Measurements from ENCODE around the gene FAM200B.
"Not testable (repeated sequence)": the region's sequence is repeated elsewhere in the genome, so short reads cannot be mapped to it uniquely, and the experiment has no call there.

The FAM200B gene

DNA sequence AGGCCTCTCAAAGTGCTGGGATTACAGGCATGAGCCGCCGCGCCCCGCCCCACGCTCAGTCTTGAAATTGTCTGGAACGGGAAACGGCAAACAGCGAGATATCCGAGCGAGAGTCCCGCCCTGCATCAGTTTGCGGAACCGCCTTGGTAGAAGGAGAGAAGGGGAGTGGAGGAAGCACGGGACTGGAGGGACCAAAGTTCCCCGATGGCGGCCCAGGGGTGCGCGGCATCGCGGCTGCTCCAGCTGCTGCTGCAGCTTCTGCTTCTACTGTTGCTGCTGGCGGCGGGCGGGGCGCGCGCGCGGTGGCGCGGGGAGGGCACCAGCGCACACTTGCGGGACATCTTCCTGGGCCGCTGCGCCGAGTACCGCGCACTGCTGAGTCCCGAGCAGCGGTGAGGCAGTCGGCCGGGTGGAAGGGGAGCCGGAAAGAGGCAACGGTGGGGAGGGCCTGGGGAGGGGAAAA, 21.3 kb downstream of the FAM200B start, which contains the start of gene BST1:
TSS of gene BST1 (plus strand) at position 125 of the 463 bp plus-strand sequence. CDS start at position 205, 80 bp downstream.
- DNase-seq: peak; percentile 77

DNA sequence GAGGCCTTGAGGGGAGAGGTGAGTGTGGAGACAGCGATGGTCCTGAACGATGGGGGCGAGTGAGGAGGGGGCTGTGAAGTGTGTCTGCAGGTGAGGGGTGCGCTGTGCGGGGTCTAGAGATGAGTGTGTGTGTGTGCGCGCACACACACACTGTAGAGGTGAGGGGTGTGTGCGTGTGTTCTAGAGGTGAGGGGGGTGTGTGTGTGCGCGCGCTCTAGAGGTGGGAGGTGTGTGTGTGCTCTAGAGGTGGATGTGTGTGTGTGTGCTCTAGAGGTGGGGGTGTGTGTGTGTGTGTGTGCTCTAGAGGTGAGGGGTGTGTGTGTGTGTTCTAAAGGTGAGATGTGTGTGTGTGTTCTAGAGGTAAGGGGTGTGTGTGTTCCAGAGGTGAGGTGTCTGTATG, 21.8 kb downstream of the FAM200B start:
- no peak for DNase-seq

DNA sequence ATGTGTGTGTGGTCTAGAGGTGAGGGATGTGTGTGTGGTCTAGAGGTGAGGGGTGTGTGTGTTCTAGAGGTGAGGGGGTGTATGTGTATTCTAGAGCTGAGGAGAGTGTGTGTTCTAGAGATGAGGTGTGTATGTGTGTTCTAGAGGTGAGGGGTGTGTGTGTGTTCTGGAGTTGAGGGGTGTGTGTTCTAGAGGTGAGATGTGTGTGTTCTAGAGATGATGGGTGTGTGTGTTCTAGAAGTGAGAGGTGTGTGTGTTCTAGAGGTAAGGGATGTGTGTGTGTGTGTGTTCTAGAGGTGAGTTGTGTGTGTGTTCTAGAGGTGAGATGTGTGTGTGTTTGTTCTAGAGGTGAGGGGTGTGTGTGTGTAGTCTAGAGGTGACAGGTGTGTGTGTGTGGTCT, 22.5 kb downstream of the FAM200B start:
- no peak for DNase-seq

DNA sequence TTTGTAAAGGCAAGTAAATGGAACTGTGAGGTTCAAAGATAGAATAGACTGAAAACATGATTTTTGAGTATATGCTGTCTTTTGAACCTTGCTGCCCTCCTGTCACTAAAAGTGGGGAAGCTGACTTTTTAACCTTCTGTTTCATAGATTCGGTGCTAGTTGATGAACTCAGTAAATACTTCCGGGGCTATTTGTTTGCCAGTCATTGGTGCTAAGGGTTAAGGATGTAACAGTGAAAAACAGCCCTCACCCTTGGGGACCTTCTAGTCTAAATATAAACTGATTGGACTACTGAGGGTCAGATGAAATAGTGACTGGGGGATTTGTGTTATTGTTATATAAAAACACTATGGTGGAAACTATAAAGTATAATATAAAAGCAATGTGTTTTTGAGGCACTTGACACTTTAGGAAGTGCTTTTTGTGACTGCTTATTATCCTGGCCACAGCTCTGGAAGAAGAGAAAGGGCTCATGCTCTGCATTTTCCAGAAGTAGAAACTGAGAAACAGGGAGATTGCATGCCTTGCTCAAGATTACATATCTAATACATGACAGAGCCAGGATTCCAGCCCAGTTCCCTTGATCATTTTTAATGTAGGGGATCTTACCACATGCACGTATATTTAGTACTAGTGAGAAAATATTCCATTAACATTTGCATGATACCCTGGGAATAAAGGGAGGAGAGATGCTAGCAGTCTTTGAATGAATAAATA, 25.2 kb downstream of the FAM200B start:
- DNase-seq: no peak

DNA sequence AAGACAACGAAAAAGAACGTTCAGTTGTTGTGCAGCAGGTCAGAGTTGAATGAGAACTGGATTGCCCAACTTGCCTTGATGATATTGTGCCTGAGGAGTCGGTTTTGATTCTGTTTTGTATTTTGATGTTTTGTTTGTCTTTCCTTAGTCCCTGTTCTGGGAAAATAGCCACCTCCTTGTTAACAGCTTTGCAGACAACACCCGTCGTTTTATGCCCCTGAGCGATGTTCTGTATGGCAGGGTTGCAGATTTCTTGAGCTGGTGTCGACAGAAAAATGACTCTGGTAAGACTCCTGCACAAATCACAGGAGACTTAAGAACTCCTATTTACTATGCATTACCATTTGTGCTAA, 25.7 kb downstream of the FAM200B start:
- DNase-seq: no peak

DNA sequence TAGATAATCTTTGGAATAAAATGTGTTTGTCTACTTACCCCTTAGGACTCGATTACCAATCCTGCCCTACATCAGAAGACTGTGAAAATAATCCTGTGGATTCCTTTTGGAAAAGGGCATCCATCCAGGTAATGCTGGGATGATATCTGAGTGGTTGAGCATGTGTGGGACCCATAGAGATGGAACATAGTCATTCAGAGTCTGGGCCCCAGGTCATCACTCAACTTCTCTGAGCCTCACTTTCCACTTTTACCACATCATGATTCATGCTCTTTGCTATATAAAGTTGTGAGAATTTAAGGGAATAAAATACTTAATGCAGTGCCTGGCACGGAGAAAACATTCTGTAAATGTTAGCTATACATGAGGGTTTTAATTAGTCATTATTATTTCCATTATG, 30.1 kb downstream of the FAM200B start:
- no peak for DNase-seq

DNA sequence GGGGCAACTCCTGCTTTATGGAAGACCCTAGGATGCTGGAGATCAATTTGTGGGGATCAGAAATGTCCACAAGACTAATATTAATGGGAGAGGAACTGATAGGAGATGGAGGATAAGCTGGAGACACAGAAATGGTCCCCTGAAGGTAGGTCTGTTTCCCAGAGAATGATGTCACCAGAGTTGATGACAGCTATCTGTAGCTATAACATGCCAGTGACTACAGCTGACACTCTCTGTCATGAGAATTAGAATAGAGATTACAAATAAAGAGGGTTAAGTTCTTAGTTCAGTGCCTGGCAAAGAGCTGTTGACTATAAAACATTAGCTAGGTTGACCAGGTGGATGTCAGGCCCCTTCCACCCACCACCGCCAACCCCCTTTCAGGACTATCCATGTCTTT, 30.6 kb downstream of the FAM200B start:
- no peak for DNase-seq

DNA sequence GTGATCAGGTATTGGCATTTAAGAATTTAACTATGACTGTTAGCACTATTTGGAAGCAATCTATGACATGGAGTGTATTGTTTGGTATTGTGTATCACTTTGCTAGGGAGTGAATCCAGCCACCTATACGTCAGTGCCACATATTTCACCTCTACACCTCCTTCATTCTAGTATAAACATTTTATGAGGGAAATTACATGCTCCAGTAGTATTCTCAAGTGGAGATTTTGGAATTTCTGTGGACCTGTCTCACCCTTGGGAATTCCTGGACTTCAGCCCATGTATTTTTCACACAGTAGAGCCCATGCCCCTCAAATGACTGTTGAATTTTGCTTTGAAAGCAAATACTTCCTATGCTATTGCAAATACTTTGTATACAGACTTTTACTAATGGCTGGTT, 32.5 kb downstream of the FAM200B start:
- DNase-seq: no peak

DNA sequence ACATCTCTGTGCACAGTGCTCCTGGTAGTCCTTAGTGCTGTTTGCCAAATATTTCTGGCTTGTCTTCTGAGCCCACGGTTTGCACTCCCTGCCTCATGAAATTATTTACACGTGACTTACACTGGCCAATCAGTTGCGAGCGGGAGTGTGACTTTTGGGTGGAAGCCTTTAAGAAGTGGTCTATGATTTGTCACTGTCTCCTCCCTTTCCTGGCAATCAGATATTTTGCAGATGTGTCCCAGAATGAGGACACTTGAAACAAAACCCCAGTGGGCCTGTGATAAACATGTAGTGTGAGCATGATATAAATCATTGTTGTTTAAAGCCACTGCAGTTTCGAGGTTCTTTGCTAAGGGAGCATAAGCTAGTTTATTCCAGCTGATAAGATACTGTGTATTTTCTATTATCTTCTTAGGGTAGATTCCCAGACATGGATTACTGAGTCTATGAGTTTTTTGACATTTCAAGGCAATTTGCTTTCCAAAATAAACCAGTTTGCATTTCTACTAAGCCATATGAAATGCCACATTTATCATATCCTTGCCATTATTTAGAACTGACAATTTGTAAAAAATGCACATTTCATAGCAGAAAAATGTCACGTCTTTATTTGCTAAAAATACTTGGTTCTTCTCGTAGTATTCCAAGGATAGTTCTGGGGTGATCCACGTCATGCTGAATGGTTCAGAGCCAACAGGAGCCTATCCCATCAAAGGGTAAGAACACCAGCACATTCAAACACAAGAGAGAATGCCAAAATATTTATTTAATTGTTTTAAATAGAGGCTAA, 33.2 kb downstream of the FAM200B start:
- no peak for DNase-seq

DNA sequence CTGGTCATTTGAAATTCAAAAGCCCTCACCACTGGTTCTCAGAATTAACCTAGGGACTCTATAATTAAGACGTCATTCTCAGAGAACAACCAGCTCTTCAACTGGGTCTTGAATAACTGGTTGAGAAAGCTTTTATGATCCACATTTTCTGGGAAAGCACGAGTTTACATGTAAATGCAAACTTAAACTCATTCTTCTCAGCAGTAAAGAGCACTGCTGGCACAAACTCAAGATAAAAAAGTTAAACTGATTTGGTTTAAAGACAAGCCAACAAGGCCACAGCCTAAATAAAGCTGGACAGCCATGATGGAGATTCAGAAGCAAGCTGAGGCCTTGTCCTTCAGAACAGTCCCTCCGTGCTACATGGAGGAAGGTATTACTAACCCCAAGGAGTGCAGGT, 34.5 kb downstream of the FAM200B start:
- DNase-seq: no peak

DNA sequence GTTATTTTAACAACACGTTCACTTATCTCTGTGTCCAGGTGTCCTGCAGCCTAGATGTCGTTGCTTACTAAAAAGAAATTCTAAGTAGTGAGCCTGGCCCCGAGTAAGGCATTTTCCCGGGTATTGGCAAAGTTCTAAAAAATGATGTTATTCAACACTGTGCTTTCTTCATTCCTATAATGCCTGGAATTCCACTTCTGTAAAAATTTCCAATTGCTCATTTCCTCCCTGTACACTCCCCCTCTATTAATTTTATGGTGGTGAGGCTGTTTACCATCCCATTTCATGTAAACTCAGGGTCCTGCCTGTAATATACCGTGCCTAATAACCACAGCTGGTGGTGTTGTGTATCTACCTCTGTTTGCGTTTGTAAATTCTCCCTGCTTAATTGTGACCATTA, 35.5 kb downstream of the FAM200B start:
- no peak for DNase-seq

DNA sequence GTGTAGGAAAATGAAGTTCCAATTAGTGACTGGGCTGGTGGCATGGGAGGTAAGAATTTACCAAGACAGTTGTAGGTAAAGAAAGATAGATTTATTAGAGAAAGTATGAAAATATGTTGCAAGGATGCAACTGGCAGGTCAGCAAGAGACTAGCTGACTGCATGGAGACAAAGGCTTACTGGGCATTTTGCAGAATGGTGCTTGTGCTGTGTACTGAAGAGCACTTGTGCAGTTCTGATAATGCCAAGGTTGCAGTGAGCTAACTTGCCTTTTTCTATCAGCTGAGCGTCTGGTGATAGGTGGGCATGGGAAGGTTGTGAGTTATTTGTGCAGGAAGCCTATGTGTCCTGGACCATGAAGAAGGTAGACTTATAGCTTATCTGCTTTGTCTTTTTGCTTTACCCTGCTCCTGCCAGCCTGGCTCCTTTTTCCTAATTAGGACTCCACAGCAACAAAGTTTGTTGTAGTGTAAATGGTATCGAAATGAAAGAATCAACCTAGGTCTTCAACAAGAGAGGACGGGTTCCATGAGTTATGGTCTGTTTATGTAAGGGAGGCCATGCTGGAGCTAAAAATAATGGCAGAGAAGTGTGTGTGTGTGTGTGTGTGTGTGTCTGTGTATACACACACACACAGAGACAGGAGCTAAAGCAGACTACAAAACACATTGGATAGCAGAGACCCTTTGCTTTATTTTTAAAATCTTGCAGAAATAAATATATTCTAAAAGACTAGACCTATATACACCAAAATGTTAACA, 36.2 kb downstream of the FAM200B start:
- DNase-seq: no peak

DNA sequence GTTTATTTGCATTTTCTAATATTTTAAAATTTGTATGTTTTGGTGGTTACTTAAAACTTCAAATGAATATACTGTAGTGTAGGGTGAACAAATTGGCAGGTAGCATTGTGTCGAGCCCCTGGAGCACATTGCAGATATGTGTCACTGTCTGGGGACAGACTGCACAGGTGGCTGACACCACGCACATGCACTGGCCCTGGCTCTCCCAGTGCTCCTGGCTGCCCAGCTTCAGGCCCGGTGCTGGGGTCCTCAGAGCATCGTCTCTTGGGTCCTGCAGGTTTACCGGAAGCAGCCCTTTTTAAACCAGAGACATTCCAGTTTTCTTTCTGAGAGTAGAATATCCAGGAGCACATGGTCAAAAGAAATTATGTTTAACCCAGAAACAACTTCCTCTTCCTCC, 36.8 kb downstream of the FAM200B start:
- DNase-seq: no peak

DNA sequence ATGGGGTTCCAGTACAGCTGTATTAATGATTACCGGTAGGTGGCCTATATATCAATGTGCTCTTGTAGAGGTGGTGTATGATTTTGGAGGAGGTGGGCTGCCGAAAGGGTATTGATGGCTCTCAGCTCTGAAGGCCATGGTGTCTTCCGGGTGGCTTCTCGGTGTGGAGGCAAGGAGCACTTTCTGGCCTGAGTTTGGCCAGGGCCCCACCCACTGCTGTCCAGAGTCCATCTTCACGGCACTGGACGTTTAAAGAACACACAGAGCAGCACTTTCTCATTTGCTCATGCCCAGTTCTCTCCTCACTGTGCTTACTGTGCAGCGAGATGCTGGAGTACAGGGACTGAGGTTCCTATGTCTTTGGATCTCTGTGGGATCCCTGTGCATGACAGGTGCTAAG, 37.3 kb downstream of the FAM200B start:
- no peak for DNase-seq

DNA sequence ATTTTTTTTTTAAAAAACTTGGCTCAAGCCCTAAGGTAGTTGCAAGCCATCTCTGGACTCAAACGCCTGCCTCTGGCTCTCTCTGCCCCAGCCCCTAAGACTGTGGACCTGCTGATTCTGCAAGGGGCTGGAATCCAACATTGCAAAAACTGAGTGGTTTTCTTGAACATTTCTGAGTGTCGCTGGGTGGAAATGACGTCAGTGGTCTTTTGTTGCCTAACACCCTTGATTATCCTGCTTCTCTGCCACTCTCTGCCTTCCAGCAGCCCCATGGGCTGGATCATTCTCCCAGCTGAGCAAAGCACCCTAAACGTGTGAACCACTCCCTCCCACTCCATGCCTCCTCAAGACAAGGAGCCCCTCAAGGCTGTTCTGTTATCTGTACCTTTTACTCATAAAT, 37.9 kb downstream of the FAM200B start:
- DNase-seq: no peak

DNA sequence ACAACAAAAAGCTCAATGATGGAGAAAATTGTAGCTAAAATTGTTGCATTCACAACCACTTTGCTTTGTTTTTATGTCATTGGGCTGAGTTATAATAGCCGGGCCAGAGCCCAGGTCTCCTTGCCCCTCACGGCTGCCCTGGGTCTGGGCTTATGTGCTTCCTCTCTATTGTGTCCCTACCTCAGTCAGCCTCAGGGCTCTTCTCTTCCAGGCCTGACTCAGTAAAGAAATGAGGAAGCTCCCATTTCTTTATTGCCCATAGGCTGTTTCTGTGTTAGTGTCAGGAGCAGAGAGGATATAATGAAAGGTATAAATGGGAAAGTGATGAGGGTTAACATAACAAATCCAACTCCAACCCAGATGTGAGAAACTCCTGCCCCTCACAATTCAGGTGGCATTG, 39.2 kb downstream of the FAM200B start:
- DNase-seq: no peak

DNA sequence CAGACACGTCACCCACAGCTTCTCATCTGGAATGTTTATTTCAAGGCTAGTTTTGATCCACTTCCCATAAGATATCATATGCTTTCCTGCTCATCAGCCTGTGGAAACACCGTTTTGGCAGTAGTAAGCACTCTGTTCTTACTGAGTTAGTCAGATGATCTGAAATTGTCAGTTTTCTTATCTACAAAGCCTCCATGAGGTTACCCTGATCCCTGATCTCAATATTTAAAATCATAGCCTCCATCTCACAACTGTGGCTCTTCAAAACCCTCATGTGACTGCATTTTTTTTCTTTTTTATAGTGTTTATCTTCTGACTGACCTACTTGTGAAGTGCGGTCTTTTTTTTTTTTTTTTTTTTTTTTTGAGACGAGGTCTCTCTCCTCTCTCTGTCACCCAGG, 44.0 kb downstream of the FAM200B start:
- no peak for DNase-seq

DNA sequence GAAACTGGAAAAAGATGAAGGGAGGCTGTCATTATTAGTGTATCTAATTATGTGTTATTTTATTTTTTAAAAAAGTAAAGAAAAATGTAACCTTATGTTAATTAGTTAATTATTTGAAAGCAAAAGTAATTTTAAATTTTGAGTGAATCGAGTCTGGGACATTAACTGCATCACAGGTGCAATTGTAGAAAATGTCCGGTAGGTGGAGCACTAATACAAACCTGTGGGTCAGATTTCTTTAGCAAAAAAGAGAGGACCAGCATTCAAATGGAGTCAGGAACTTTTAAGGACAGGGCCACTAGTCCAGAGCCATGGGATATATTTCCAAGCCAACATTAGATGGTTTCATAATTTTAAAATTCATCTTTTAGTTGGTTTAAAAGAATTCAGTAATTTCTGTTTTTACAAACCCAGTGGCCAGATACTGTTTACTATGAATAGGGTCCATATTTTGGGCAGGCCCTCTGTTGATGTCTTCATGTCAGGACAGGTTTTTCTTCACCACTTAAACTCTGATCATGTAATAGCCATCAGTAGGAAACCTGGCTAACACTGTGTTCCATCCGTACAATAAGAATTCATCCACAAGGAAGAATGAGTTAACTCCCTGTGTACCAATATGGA, 48.4 kb downstream of the FAM200B start:
- DNase-seq: no peak

DNA sequence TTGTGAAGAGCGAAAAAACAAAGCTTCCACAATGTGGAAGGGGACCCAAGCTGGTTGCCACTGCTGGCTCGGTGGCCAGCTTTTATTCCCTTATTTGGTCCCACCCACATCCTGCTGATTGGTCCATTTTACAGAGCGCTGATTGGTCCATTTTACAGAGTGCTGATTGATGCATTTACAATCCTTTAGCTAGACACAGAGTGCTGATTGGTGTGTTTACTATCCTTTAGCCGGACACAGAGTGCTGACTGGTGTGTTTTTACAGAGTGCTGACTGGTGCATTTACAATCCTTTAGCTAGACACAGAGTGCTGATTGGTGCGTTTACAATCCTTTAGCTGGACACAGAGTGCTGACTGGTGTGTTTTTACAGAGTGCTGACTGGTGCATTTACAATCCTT, 51.4 kb downstream of the FAM200B start:
- not testable (repeated sequence) for DNase-seq

DNA sequence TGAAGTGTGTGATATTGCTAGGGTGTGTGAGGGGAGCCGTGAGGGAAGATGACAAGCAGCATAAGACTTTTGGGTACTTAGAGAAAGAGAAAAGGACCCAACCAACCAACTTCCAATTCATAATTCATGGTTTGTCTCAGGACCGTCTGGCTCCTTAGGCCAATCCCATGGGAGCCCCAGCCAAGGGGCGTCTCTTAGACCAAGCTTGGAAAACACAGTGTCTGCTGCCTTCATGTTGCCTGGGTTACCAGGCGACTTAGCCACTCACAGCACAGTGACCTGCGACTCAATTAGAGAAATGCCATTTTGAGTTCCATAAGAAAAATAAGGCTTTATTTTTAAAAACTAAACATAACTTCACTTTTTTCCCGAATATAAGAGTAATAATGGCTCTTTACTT, 53.9 kb downstream of the FAM200B start:
- DNase-seq: no peak

DNA sequence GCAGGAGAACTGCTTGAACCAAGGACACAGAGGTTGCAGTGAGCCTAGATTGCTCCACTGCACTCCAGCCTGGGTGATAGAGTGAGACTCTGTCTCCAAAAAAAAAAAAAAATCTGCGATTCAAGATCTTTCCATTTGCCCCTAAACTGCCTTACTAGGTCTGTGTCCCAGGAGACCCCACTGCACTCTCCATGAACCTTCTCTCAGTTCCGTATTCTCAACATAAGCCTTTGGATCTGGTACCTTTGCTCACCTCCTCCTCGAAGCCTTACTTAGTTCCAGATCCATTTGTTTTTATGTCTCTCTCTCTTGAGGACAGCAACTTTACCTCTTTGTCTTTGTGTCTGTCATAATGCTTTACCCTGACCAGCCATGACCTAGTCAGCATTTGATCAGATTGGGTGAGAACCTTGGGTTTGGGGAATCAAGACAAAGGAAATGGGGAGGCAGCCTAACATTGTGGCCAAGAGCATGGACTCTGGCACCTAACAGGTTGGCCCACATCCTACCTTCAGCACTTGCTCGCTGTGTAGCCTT, 55.0 kb downstream of the FAM200B start:
- DNase-seq: no peak

DNA sequence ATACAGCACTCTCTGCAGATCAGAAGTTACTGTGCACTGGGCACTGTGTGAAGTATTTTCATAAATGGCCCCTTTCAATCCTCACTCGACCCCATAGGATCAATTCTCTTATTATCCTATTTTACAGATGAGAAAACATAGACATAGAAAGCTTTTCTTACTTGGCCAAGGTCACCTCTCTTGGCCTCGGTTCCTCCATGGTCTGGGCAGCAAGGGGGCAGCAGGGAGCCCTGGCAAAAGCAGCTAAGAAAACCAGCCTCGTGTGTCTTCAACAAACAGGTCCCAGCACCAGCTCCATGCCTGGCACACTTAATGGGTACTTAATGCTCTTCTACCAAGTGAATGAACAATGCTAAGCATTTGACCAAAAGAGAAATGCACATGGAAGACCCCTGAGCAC, 55.6 kb downstream of the FAM200B start:
- no peak for DNase-seq

DNA sequence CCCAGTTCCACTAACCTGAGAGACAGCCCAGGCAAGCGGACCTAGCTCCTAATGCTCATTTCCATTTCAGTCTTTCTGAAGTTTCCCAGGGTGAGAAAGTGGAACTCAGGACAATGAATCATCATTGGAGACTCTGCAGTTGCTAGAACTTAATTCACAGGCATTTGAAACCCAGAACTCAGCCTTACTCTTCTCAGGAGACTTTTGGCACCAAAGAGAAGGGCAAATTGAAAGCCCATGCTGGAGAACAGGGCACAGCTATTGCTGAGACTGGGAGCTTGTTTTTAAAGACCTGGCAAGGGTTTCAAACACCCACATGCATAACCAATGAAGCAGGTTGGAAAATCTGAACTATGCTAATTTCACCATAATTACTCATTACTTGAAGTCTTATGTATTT, 57.2 kb downstream of the FAM200B start:
- DNase-seq: peak; percentile 63

Data from activated CD8-positive, alpha-beta memory T cell treated with anti-CD3 and anti-CD28 coated beads for 24 hours (primary cell).